Activated CD8-positive, alpha-beta T cell treated with anti-CD3 and anti-CD28 coated beads for 36 hours (primary cell): Measurements from ENCODE around the gene BIRC5. TPM values are rescaled to one million over a fixed set of nuclear protein-coding genes. Genes with fewer than 3 reads are reported as not detected.

Experiments
- ATAC-seq: fragments of 200-7000 bp; cut with Tn5 transposase; one replicate; pipeline ENCODE4 v1.10.0; 2021; ENCODE audit warnings: mild to moderate bottlenecking, moderate library complexity
- CTCF ChIA-PET: fragments of 350-600 bp; sonication (Branson Sonifier 250); formaldehyde crosslinking; loops from one replicate; lab custom pipeline; 2021; ENCODE audit warnings: antibody characterized with exemption; lab: Charles Lee
- POLR2A ChIA-PET: fragments of 350-600 bp; sonication (Branson Sonifier 250); formaldehyde crosslinking; loops from one replicate; lab custom pipeline; 2021; ENCODE audit warnings: antibody characterized with exemption; lab: Charles Lee
- DNase-seq: peaks from one replicate; pipeline ENCODE4 v3.0.0-alpha.2; 2020
- H3K27ac Mint-ChIP-seq: one replicate; pipeline ENCODE4 v1.8.0; 2021; ENCODE audit warnings: mild to moderate bottlenecking, mixed read lengths
- H3K27me3 Mint-ChIP-seq: one replicate; pipeline ENCODE4 v1.8.0; 2021; ENCODE audit warnings: mixed read lengths
- H3K36me3 Mint-ChIP-seq: one replicate; pipeline ENCODE4 v1.8.0; 2021; ENCODE audit warnings: low read depth, mixed read lengths
- H3K4me1 Mint-ChIP-seq: one replicate; pipeline ENCODE4 v1.8.0; 2021; ENCODE audit warnings: low read depth, mixed read lengths
- H3K4me3 Mint-ChIP-seq: one replicate; pipeline ENCODE4 v1.8.0; 2021; ENCODE audit warnings: mild to moderate bottlenecking, moderate library complexity, mixed read lengths
- H3K9me3 Mint-ChIP-seq: one replicate; pipeline ENCODE4 v1.8.0; 2021; ENCODE audit warnings: mixed read lengths
- CTCF ChIP-seq: fragments of 200-600 bp; IDR thresholded peaks from one replicate; pipeline ENCODE4 v1.8.0; 2022; ENCODE audit warnings: antibody characterized with exemption, mild to moderate bottlenecking
- intact Hi-C: fragments of 100-400 bp; cut with micrococcal nuclease; formaldehyde crosslinking; loops from one replicate; pipeline ENCODE4 v1.10.0; 2022
- total RNA-seq, 2 experiments: library from RNA; stranded (reverse); gene quantifications; one replicate each; pipeline ENCODE4 v1.2.3, GENCODE V29; 2021

BIRC5 gene
- total RNA-seq, 2 experiments from 2014 or later, result 90.6 to 93.7 TPM

GRCh38 chr17:78258323-78259191 is 44.5 kb downstream of the BIRC5 start:
- H3K27me3 Mint-ChIP-seq, result no peaks in the 10 kb centered on the region
- H3K9me3 Mint-ChIP-seq, result no peaks in the 10 kb centered on the region
- intact Hi-C loops, result no loop called here
- H3K27ac Mint-ChIP-seq, result peak overlapping the region; percentile 71
- H3K36me3 Mint-ChIP-seq, result no peaks in the 10 kb centered on the region
- CTCF ChIA-PET, result interaction anchor here (0.6 to 3.5 kb wide), 4 partner anchors 8 to 173 kb away, joined by 3 to 15 read pairs (median 3); no protein-coding TSS in a partner anchor
- H3K4me3 Mint-ChIP-seq, result peak overlapping the region; percentile 56
- DNase-seq (peak; percentile 80), ATAC-seq (peak; percentile 61)
- peaks cover 34% of the 10 kb centered on the region for H3K4me1 Mint-ChIP-seq
- TF ChIP-seq CTCF, result no peak
- POLR2A ChIA-PET, result interaction anchor here (1.3 to 1.4 kb wide), 2 partner anchors 12 to 167 kb away, joined by 4 read pairs; no protein-coding TSS in a partner anchor

DNA sequence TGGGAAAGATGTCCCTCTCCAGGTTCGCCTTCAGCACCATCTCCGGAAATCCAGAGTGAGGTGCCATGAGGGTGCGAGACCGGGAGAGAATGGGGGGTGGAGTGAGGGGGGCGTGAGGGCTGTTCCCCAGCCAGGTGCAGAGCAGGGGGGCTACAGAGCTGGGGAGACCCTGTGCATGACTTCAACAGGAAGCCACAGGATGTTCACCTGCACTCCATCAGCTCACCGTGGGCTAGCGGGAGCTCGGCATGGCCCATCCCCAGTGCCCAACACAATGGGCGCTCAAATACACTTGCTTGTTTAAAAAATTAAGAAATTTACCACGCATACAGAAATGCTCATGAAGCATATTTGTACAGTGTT is 45.1 kb downstream of the BIRC5 start:
- ChIA-PET CTCF (interaction anchor here (0.6 to 3.5 kb wide), 5 partner anchors 9 to 174 kb away, joined by 3 to 15 read pairs (median 3); no protein-coding TSS in a partner anchor), POLR2A (no interaction called here)
- H3K9me3 Mint-ChIP-seq, result no peaks in the 10 kb centered on the region
- peak overlapping the region; percentile 25 for H3K27ac Mint-ChIP-seq
- H3K27me3 Mint-ChIP-seq, result no peaks in the 10 kb centered on the region
- no peak for ATAC-seq
- no peaks in the 10 kb centered on the region for H3K36me3 Mint-ChIP-seq
- peaks cover 32% of the 10 kb centered on the region for H3K4me1 Mint-ChIP-seq
- no peak for DNase-seq
- TF ChIP-seq CTCF, result no peak
- H3K4me3 Mint-ChIP-seq, result peak overlapping the region; percentile 31
- intact Hi-C loops, result no loop called here

DNA sequence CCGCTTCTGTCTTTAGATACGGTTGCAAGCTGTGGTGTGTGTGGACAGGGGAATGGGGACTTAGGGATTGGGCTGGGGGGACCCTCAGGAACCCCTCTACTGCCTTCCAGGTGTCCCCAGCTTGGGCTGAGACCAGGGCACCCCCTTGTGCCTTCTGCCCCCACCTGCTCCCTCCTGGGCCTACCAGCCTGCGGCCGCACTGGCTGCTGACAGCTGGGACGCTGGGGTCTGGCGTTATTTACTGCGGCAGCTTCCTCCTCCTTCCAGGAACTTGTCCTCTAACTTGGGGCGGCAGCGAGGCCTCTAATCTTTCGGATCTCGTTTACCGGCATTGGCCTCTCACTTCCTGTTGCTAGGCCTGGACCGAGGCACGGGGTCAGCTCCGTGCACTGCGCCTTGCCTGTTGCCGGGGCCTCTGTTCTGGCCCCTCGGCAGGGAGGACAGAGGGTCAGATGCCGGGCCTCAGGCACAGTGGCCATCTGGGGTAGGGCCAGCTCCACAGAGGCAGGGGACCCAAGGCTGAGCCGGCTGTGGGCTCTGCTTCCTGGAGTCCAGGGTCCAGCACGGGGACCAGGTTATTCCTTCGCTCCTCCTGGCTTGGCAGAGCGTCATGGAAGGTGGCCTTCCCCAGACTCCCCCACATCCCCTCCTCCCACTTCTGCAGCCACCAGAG is 49.1 kb downstream of the BIRC5 start:
- H3K4me1 Mint-ChIP-seq, result peaks cover 24% of the 10 kb centered on the region
- no peak for TF ChIP-seq CTCF
- no peak overlapping the region for H3K4me3 Mint-ChIP-seq
- ChIA-PET CTCF (interaction anchor here (1.1 to 2.7 kb wide), 3 partner anchors 12 to 159 kb away, joined by 3 to 10 read pairs (median 8); no protein-coding TSS in a partner anchor), POLR2A (interaction anchor here (1.1 to 2.5 kb wide), 2 partner anchors 8 to 9 kb away, joined by 3 to 9 read pairs; no protein-coding TSS in a partner anchor)
- no peaks in the 10 kb centered on the region for H3K9me3 Mint-ChIP-seq
- peak; percentile 37 for DNase-seq
- H3K27ac Mint-ChIP-seq, result peak overlapping the region; percentile 69
- H3K36me3 Mint-ChIP-seq, result no peaks in the 10 kb centered on the region
- peak; percentile 18 for ATAC-seq
- no peaks in the 10 kb centered on the region for H3K27me3 Mint-ChIP-seq
- intact Hi-C loops, result no loop called here

DNA sequence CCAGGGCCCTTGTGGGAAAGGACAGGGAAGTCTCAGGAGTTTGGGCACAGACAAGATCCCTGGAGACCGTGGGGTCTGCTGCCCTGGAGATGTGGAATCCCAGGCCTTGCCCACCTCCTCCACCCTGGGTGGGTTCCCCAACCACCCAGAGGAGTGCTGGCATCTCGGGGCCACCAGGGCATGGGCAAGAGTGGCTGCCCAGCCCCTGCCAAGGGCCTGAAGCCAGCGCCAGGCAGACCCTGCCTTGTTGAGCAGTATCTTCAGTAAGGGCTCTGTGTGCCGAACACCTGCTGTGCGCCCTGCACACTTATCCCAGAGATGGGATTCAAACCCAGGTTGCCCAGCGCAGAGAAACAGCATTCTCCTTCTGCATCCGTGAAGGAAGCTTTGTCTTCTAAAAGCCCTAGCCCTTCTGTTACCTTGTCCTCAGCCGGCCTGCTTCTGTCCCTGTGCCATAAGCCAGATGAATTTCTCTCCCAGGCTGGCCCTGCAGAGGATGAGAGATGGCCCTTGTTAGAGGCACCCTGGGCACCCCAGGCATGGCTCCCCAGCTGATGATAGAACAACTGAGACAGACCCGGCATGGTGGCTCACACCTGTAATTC is 49.8 kb downstream of the BIRC5 start:
- ChIA-PET CTCF (interaction anchor here (2.2 to 2.7 kb wide), 2 partner anchors 13 to 159 kb away, joined by 8 to 10 read pairs; no protein-coding TSS in a partner anchor), POLR2A (interaction anchor here (1.1 kb wide), 1 partner anchor 10 kb away, joined by 3 read pairs; no protein-coding TSS in a partner anchor)
- intact Hi-C loops, result no loop called here
- Mint-ChIP-seq H3K36me3 (no peaks in the 10 kb centered on the region), H3K27ac (no peak overlapping the region), H3K4me3 (no peak overlapping the region), H3K4me1 (peaks cover 22% of the 10 kb centered on the region), H3K27me3 (no peaks in the 10 kb centered on the region), H3K9me3 (no peaks in the 10 kb centered on the region)
- ATAC-seq, result no peak
- DNase-seq, result no peak
- TF ChIP-seq CTCF, result no peak
